ENCODE results near the gene CRB2. TPM values are rescaled to one million over a fixed set of nuclear protein-coding genes. Genes with fewer than 3 reads are reported as not detected.

Gene CRB2
- total and polyA plus RNA-seq, 2 of the 4 experiments (the other 2 are of a cell fraction) = not detected

DNA sequence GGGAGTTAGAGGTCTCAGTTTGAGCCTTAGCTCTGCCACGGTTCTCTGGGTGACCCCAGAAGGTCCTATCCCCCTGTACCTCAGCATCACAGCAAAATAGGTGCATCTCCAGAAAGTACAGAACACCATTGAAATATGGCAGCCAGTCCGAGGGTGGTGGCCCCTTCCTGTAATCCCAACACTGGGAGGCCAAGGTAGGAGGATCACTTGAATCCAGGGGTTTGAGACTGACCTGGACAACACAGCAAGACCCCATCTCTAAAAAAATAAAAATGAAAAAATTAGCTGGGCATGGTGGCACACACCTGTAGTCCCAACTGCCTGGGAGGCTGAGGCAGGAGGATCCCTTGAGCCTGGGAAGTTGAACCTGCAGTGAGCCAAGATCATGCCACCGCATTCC is 7.0 kb upstream of the CRB2 start:
- Histone ChIP-seq H4K91ac (ENCODE audit: insufficient read depth, low read depth, low read length) (no peak overlapping the region), H3K4me3 (ENCODE audit: insufficient read depth, low read depth, low read length) (no peak overlapping the region), H2BK20ac (ENCODE audit: low read depth, low read length) (no peak overlapping the region), H4K20me1 (ENCODE audit: insufficient read depth, low read length) (peaks cover 3% of the 10 kb centered on the region; the same call in 1 of the 2 replicates), H3K9me1 (ENCODE audit: insufficient read depth, low read length) (peaks cover 4% of the 10 kb centered on the region), H3K36me3 (ENCODE audit: control insufficient read depth, insufficient read depth, low read length) (no peaks in the 10 kb centered on the region), H3K27ac (ENCODE audit: insufficient read depth, low read length) (no peak overlapping the region), H2AK5ac (ENCODE audit: low read depth, low read length) (no peak overlapping the region), H3K23ac (ENCODE audit: low read depth, low read length) (no peak overlapping the region; the same call in 1 of the 2 replicates), H3K27me3 (ENCODE audit: control insufficient read depth, insufficient read depth, low read length) (peaks cover 36% of the 10 kb centered on the region), H2AFZ (replicated peaks; ENCODE audit: low read length, poor library complexity) (no peak overlapping the region), H3K79me1 (ENCODE audit: low read depth in 1 of 2, low read length in 2 of 2) (no peaks in the 10 kb centered on the region), H3K9ac (ENCODE audit: low read depth, low read length) (no peak overlapping the region), H3K18ac (ENCODE audit: low read depth, low read length) (no peak overlapping the region), H2BK120ac (ENCODE audit: low read depth, low read length) (no peak overlapping the region), H3K9me3 (ENCODE audit: control insufficient read depth, insufficient read depth, low read length) (no peaks in the 10 kb centered on the region), H3K4me1 (ENCODE audit: control insufficient read depth, insufficient read depth, low read length) (peaks cover 2% of the 10 kb centered on the region; the same call in 1 of the 2 replicates), H2BK15ac (ENCODE audit: low read depth, low read length) (no peak overlapping the region), H4K8ac (ENCODE audit: low read depth in 2 of 2, low read length in 2 of 2) (no peak overlapping the region), H4K5ac (ENCODE audit: low read depth, low read length) (no peak overlapping the region), H2AK9ac (replicated peaks; ENCODE audit: low read depth, low read length, poor library complexity) (no peak overlapping the region), H3K14ac (replicated peaks; ENCODE audit: low read depth, low read length) (no peak overlapping the region), H2BK5ac (ENCODE audit: low read depth, low read length, poor library complexity, severe bottlenecking) (no peak overlapping the region), H3K4ac (ENCODE audit: low read depth, low read length) (no peak overlapping the region), H3K4me2 (ENCODE audit: low read depth, low read length) (no peak overlapping the region), H3K56ac (ENCODE audit: extremely low read depth, insufficient read depth, low read length) (no peak overlapping the region)
- DNase-seq (no peak), ATAC-seq (ENCODE audit: low read depth) (no peak)
- no TSS peak for BruUV-seq (replicated peaks)
- TF ChIP-seq CHD1 (IDR thresholded peaks at IDR 0.05; ENCODE audit: low read depth, low read length) = no peak
- TF ChIP-seq MXI1 (IDR thresholded peaks at IDR 0.05; ENCODE audit: borderline replicate concordance, low read depth, low read length) = no peak
- TF ChIP-seq, protein P1, sequence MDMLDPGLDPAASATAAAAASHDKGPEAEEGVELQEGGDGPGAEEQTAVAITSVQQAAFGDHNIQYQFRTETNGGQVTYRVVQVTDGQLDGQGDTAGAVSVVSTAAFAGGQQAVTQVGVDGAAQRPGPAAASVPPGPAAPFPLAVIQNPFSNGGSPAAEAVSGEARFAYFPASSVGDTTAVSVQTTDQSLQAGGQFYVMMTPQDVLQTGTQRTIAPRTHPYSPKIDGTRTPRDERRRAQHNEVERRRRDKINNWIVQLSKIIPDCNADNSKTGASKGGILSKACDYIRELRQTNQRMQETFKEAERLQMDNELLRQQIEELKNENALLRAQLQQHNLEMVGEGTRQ (IDR thresholded peaks at IDR 0.05; ENCODE audit: low read depth, low read length) = no peak
- no peak for TF ChIP-seq MAFK (IDR thresholded peaks at IDR 0.05; ENCODE audit: low read depth, low read length)
- no peak for TF ChIP-seq NFE2L2 (IDR thresholded peaks at IDR 0.05; ENCODE audit: low read depth, low read length)
- no peak for TF ChIP-seq RAD21 (IDR thresholded peaks at IDR 0.05; ENCODE audit: low read length)
- ChIA-PET CTCF (interaction anchor here (1.0 to 1.6 kb wide), 5 partner anchors 11 to 273 kb away, joined by 3 to 6 read pairs (median 4); no protein-coding TSS in a partner anchor), POLR2A (ENCODE audit: unreplicated experiment) (no interaction called here)
- WGBS, 2 experiments (ENCODE audit: extremely low coverage in 2 of 2, insufficient read length in 1 of 2) = no CpG with 5 or more reads among the region's 3 CpGs
- intact Hi-C loops (cut with micrococcal nuclease) (no loop called here), dilution Hi-C loops (cut with HindIII; ENCODE audit: low sequenced_read_pairs, unreplicated experiment) (no loop called here), in situ Hi-C loops (cut with MboI; ENCODE audit: low sequenced_read_pairs) (loop anchor here (25.0 kb wide), 1 partner anchor 512 kb away; the partner anchor contains the start of gene PDCL)

Measured in IMR-90 (cell line).